Spleen (tissue), 11 donors: ENCODE measurements around the gene DES. TPM values are rescaled to one million over a fixed set of nuclear protein-coding genes. Genes with fewer than 3 reads are reported as not detected.
A peak's percentile ranks its signal among the peaks of the same experiment; 100 is the strongest.

Experiments used
- DNase-seq: peaks from one replicate; pipeline ENCODE4 v3.0.0-alpha.2; 2020
- H3K27ac ChIP-seq, 8 donors: fragments of 200-600 bp; sonication (generic) in 7 of 8; 1 replicate in 4 of 8; 2 replicates in 4 of 8; pipeline versions ENCODE4 v1.5.0 to v1.8.0; 2016 to 2021; ENCODE audit warnings: inconsistent platforms in 4 of 8, mild to moderate bottlenecking in 4 of 8, moderate library complexity in 1 of 8
- H3K27me3 ChIP-seq, 7 donors: fragments of 200-600 bp; sonication (generic) in 6 of 7; replicated peaks in 1 of 7; 1 replicate in 4 of 7; 2 replicates in 3 of 7; pipeline versions ENCODE4 v1.5.0 to v1.8.0; 2016 to 2021; ENCODE audit warnings: inconsistent platforms in 3 of 7, mild to moderate bottlenecking in 1 of 7
- H3K36me3 ChIP-seq, 6 donors: fragments of 200-600 bp; sonication (generic) in 5 of 6; 1 replicate in 4 of 6; 2 replicates in 2 of 6; pipeline versions ENCODE4 v1.5.0 to v1.8.0; 2016 to 2021; ENCODE audit warnings: inconsistent platforms in 2 of 6
- H3K4me1 ChIP-seq, 6 donors: fragments of 200-600 bp; sonication (generic) in 5 of 6; 1 replicate in 3 of 6; 2 replicates in 3 of 6; pipeline versions ENCODE4 v1.5.0 to v1.8.0; 2016 to 2021; ENCODE audit warnings: inconsistent platforms in 3 of 6
- H3K4me3 ChIP-seq, 8 donors: fragments of 200-600 bp; sonication (generic) in 7 of 8; 1 replicate in 4 of 8; 2 replicates in 4 of 8; pipeline versions ENCODE4 v1.5.0 to v1.8.0; 2016 to 2021; ENCODE audit warnings: inconsistent platforms in 4 of 8, mild to moderate bottlenecking in 4 of 8, moderate library complexity in 2 of 8
- H3K9me3 ChIP-seq, 8 donors: fragments of 200-600 bp; sonication (generic) in 7 of 8; 1 replicate in 4 of 8; 2 replicates in 4 of 8; pipeline versions ENCODE4 v1.5.0 to v1.8.0; 2016 to 2021; ENCODE audit warnings: inconsistent platforms in 4 of 8
- CTCF ChIP-seq, 11 experiments: fragments of 200-600 bp in 7 of 11; fragments of 450-650 bp in 4 of 11; sonication (generic) in 4 of 11; IDR thresholded peaks in 8 of 11; conservative IDR thresholded peaks in 3 of 11; 1 replicate in 7 of 11; 2 replicates in 4 of 11; pipeline versions ENCODE4 v1.4.0 to v1.8.0; 2016 to 2021; ENCODE audit warnings: antibody characterized with exemption in 11 of 11, inconsistent platforms in 4 of 11, mild to moderate bottlenecking in 1 of 11
- POLR2A ChIP-seq, 3 donors: fragments of 450-650 bp; IDR thresholded peaks; one replicate each; pipeline ENCODE4 v1.5.1; 2017; ENCODE audit warnings: antibody characterized with exemption in 3 of 3, mild to moderate bottlenecking in 1 of 3
- POLR2AphosphoS5 ChIP-seq, 3 donors: sonication (generic); formaldehyde crosslinking; IDR thresholded peaks; one replicate each; pipeline ENCODE4 v1.5.1; 2017; ENCODE audit warnings: antibody characterized with exemption in 3 of 3
- WGBS, 5 donors: extraction: QIAGEN DNeasy Blood & Tissue Kit in 3 of 5; methylation state at CpG; one replicate each; pipeline versions ENCODE4 v1.1.5 to v1.1.7; 2013 to 2018; 5-methylcytosine and 5-hydroxymethylcytosine counted together
- intact Hi-C: fragments of 100-400 bp; cut with DNase I; formaldehyde crosslinking; loops from one replicate; pipeline ENCODE4 v1.15.0; 2023; ENCODE audit warnings: low total_unique reads
- polyA plus RNA-seq, 3 donors: library from polyadenylated mRNA; stranded (reverse); fragments of 200-250 nt; gene quantifications; one replicate each; pipeline ENCODE4 v1.2.1, GENCODE V29; 2013
- total RNA-seq, 7 donors: library from RNA; depleted of rRNA in 3 of 7; stranded (reverse); fragments of >200 nt in 3 of 7; fragmentation: NEBNext Ultra II Directional in 4 of 7; extraction: Animal tissue kit (Norgen Biotek cat#: 25700) in 4 of 7; gene quantifications; one replicate each; pipeline versions ENCODE4 v1.1.0 to v1.2.1, GENCODE V29; 2016 to 2021
- donor health status: healthy with polysubstance abuse.
- donor health status: DM: no; HTN: no; CAD: no; lungs with moderate emphysema.
- donor health status: DM: no; HTN: no; CAD: no.
- donor health status: Bipolar disorder and iron deficiency.
- donor health status: healthy.
- donor health status: DM: no; HTN: no; CAD: no.
- donor health status: DM: yes; HTN: yes; CAD: no.

DES gene
- total and polyA plus RNA-seq, 10 donors = 4.3 to 24.7 (median 11.7) TPM

- intact Hi-C loops = no loop called here
- WGBS, 5 donors = 55 to 65% (median 61%) methylated on average over 8 to 9 of the region's 9 CpGs
- H3K27ac ChIP-seq = no peak overlapping the region
- no peak for DNase-seq
- peaks cover 5 to 15% (median 11%) of the 10 kb centered on the region in 6 donors for H3K4me1 ChIP-seq
- no peaks in the 10 kb centered on the region for H3K36me3 ChIP-seq
- TF ChIP-seq POLR2AphosphoS5 (IDR thresholded peaks at IDR 0.05) (peak in 2 of 3 donors; percentile 43 to 45), CTCF (IDR thresholded peaks at IDR 0.05 in 8 of 11, conservative IDR thresholded peaks at IDR 0.05 in 3 of 11) (no peak), POLR2A (IDR thresholded peaks at IDR 0.05) (no peak)
- H3K9me3 ChIP-seq = no peaks in the 10 kb centered on the region
- H3K4me3 ChIP-seq = no peak overlapping the region
- H3K27me3 ChIP-seq = peaks cover 2 to 42% (median 21%) of the 10 kb centered on the region in 7 donors
These were observed 12.7 kb downstream of the DES start for GRCh38 chr2:219430633-219431615.

- H3K36me3 ChIP-seq = no peaks in the 10 kb centered on the region
- no peaks in the 10 kb centered on the region for H3K9me3 ChIP-seq
- peak; percentile 31 for DNase-seq
- intact Hi-C loops = no loop called here
- peaks cover 2 to 54% (median 31%) of the 10 kb centered on the region in 7 donors for H3K27me3 ChIP-seq
- TF ChIP-seq CTCF (IDR thresholded peaks at IDR 0.05 in 8 of 11, conservative IDR thresholded peaks at IDR 0.05 in 3 of 11) (peak in 3 of 11 experiments; percentile 14 to 27 (median 21)), POLR2AphosphoS5 (IDR thresholded peaks at IDR 0.05) (no peak)
- peaks cover 5 to 15% (median 11%) of the 10 kb centered on the region in 6 donors for H3K4me1 ChIP-seq
- H3K27ac ChIP-seq = no peak overlapping the region
- no peak overlapping the region for H3K4me3 ChIP-seq
- 71 to 81% (median 73%) methylated on average over 16 of the region's 16 CpGs for WGBS, 5 donors
These were observed 15.7 kb downstream of the DES start for GRCh38 chr2:219433666-219434467.

- no peak overlapping the region for H3K4me3 ChIP-seq
- H3K9me3 ChIP-seq = no peaks in the 10 kb centered on the region
- intact Hi-C loops = no loop called here
- 34 to 58% (median 46%) methylated on average over 9 of the region's 9 CpGs for WGBS, 5 donors
- no peak overlapping the region for H3K27ac ChIP-seq
- peaks cover 5 to 15% (median 11%) of the 10 kb centered on the region in 6 donors for H3K4me1 ChIP-seq
- H3K27me3 ChIP-seq = peaks cover 2 to 59% (median 31%) of the 10 kb centered on the region in 7 donors
- no peaks in the 10 kb centered on the region for H3K36me3 ChIP-seq
- peak; percentile 55 for DNase-seq
- TF ChIP-seq POLR2A (IDR thresholded peaks at IDR 0.05) = no peak
- no peak for TF ChIP-seq POLR2AphosphoS5 (IDR thresholded peaks at IDR 0.05)
- no peak for TF ChIP-seq CTCF (IDR thresholded peaks at IDR 0.05 in 8 of 11, conservative IDR thresholded peaks at IDR 0.05 in 3 of 11)
These were observed 16.2 kb downstream of the DES start for GRCh38 chr2:219434468-219434717.
